PC-9 (cell line): ENCODE measurements around the gene RENBP.

Experiments used
- CTCF ChIP-seq: fragments of 200-600 bp; sonication (generic); conservative IDR thresholded peaks from 2 replicates; pipeline ENCODE4 v1.6.1; 2017; ENCODE audit warnings: mixed run types, antibody characterized with exemption, mild to moderate bottlenecking, moderate library complexity
- EZH2 ChIP-seq: fragments of 200-600 bp; sonication (generic); IDR thresholded peaks from 2 replicates; pipeline ENCODE4 v1.8.0; 2017; ENCODE audit warnings: antibody characterized with exemption, low read depth

- no peak for TF ChIP-seq CTCF
- TF ChIP-seq EZH2, result no peak
Measured at GRCh38 chrX:153969125-153969903, 24.9 kb upstream of the RENBP start.
